ENCODE measurements around the gene PPP1R3G.

GRCh38 chr6:5125152-5126006 is 40.2 kb downstream of the PPP1R3G start:
- TF ChIP-seq POLR2AphosphoS5 (IDR thresholded peaks at IDR 0.05; ENCODE audit: insufficient read depth in 1 of 2, low read depth in 1 of 2), result no peak
- no peak for TF ChIP-seq CTCF (IDR thresholded peaks at IDR 0.05)

Data from vagina (tissue), 2 donors.